ENCODE data around the gene TEKT2. TPM values are rescaled to one million over a fixed set of nuclear protein-coding genes. Genes with fewer than 3 reads are reported as not detected.
A peak's percentile ranks its signal among the peaks of the same experiment; 100 is the strongest.

Gene TEKT2
- not detected for total RNA-seq
- long read RNA-seq, donor 1, result 0 reads
- long read RNA-seq, donor 2, result 0 reads

GRCh38 chr1:36083635-36084496 is at the start of gene TEKT2:
Gene TEKT2, plus strand, starts transcription at chr1:36084094. Its CDS starts 828 bp downstream, at chr1:36084922.
- DNase-seq (ENCODE audit: low spot score), result peak; percentile 82
- intact Hi-C loops (cut with DNase I), result no loop called here

GRCh38 chr1:36034692-36035091 is 49.2 kb upstream of the TEKT2 start:
- DNase-seq (ENCODE audit: low spot score), result no peak
- intact Hi-C loops (cut with DNase I), result no loop called here

- intact Hi-C loops (cut with DNase I), result no loop called here
- no peak for DNase-seq (ENCODE audit: low spot score)
Measured at GRCh38 chr1:36035154-36035553, 48.7 kb upstream of the TEKT2 start.

- DNase-seq (ENCODE audit: low spot score), result no peak
- intact Hi-C loops (cut with DNase I), result no loop called here
Measured at GRCh38 chr1:36040238-36040637, 43.7 kb upstream of the TEKT2 start.

- no peak for DNase-seq (ENCODE audit: low spot score)
- intact Hi-C loops (cut with DNase I), result no loop called here
Measured at GRCh38 chr1:36051821-36052220, 32.1 kb upstream of the TEKT2 start.

- no peak for DNase-seq (ENCODE audit: low spot score)
- intact Hi-C loops (cut with DNase I), result no loop called here
Measured at GRCh38 chr1:36053978-36054377, 29.9 kb upstream of the TEKT2 start.

- intact Hi-C loops (cut with DNase I), result no loop called here
- DNase-seq (ENCODE audit: low spot score), result no peak
Measured at GRCh38 chr1:36055706-36056105, 28.2 kb upstream of the TEKT2 start.

GRCh38 chr1:36062315-36062714 is 21.6 kb upstream of the TEKT2 start:
- intact Hi-C loops (cut with DNase I), result loop anchor here in 1 of 2 donors (10.0 kb wide), 1 partner anchor 428 kb away; no protein-coding TSS in a partner anchor

GRCh38 chr1:36067871-36068270 is 16.0 kb upstream of the TEKT2 start:
- intact Hi-C loops (cut with DNase I), result loop anchor here in 1 of 2 donors (10.0 kb wide), 1 partner anchor 433 kb away; no protein-coding TSS in a partner anchor
- no peak for DNase-seq (ENCODE audit: low spot score)

More at GRCh38 chr1:36062315-36062714, 21.6 kb upstream of the TEKT2 start:
- DNase-seq (ENCODE audit: low spot score), result no peak

GRCh38 chr1:36068866-36069265 is 15.0 kb upstream of the TEKT2 start:
- intact Hi-C loops (cut with DNase I), result loop anchor here in 1 of 2 donors (10.0 kb wide), 1 partner anchor 434 kb away; no protein-coding TSS in a partner anchor
- DNase-seq (ENCODE audit: low spot score), result no peak

- DNase-seq (ENCODE audit: low spot score), result no peak
- intact Hi-C loops (cut with DNase I), result no loop called here
Measured at GRCh38 chr1:36070349-36070748, 13.5 kb upstream of the TEKT2 start.

- intact Hi-C loops (cut with DNase I), result no loop called here
Measured at GRCh38 chr1:36076979-36077573, 6.8 kb upstream of the TEKT2 start.

GRCh38 chr1:36080236-36080635 is 3.7 kb upstream of the TEKT2 start:
- intact Hi-C loops (cut with DNase I), result no loop called here
- DNase-seq (ENCODE audit: low spot score), result no peak

More at GRCh38 chr1:36076979-36077573, 6.8 kb upstream of the TEKT2 start:
- DNase-seq (ENCODE audit: low spot score), result no peak

GRCh38 chr1:36080801-36081200 is 3.1 kb upstream of the TEKT2 start:
- no peak for DNase-seq (ENCODE audit: low spot score)
- intact Hi-C loops (cut with DNase I), result no loop called here

- DNase-seq (ENCODE audit: low spot score), result peak; percentile 53
- intact Hi-C loops (cut with DNase I), result no loop called here
Measured at GRCh38 chr1:36081926-36082485, 1.9 kb upstream of the TEKT2 start.

GRCh38 chr1:36083219-36083618 is 675 bp upstream of the TEKT2 start:
- intact Hi-C loops (cut with DNase I), result no loop called here

GRCh38 chr1:36084497-36085115 is 712 bp downstream of the TEKT2 start:
- intact Hi-C loops (cut with DNase I), result no loop called here
- peak; percentile 72 for DNase-seq (ENCODE audit: low spot score)

More at GRCh38 chr1:36083219-36083618, 675 bp upstream of the TEKT2 start:
- peak; percentile 61 for DNase-seq (ENCODE audit: low spot score)

- peak; percentile 63 for DNase-seq (ENCODE audit: low spot score)
- intact Hi-C loops (cut with DNase I), result no loop called here
Measured at GRCh38 chr1:36085126-36085525, 1.2 kb downstream of the TEKT2 start.

- peak; percentile 70 for DNase-seq (ENCODE audit: low spot score)
- intact Hi-C loops (cut with DNase I), result no loop called here
Measured at GRCh38 chr1:36085686-36086526, 2.0 kb downstream of the TEKT2 start.
